Keratinocyte (primary cell): ENCODE measurements around the gene PXDN. TPM values are rescaled to one million over a fixed set of nuclear protein-coding genes. Genes with fewer than 3 reads are reported as not detected.

ENCODE experiments used
- DNase-seq: peaks from one replicate; pipeline ENCODE4 v3.0.0-alpha.2; 2011; ENCODE audit warnings: low read depth, missing footprints, low spot score
- FAIRE-seq: peaks from 2 replicates; lab custom pipeline; 2011; peaks lifted over from hg19 to GRCh38; lab: Jason Lieb, UNC
- H2AFZ ChIP-seq: 2 replicates; pipeline ENCODE4 v1.6.0; 2012; ENCODE audit warnings: low read length, control low read depth, inconsistent platforms; ENCODE audit not compliant: control insufficient read depth
- H3K27ac ChIP-seq: 2 replicates; pipeline ENCODE4 v1.5.1; 2011; ENCODE audit warnings: low read length; ENCODE audit not compliant: control insufficient read depth, insufficient read depth
- H3K27me3 ChIP-seq: 3 replicates; pipeline ENCODE4 v1.6.0; 2011; ENCODE audit warnings: low read length; ENCODE audit not compliant: control insufficient read depth, insufficient read depth; ENCODE audit errors: extremely low read depth
- H3K36me3 ChIP-seq, 2 experiments: 2 replicates in 1 of 2; 3 replicates in 1 of 2; pipeline ENCODE4 v1.5.1; 2011; ENCODE audit warnings: low read length in 2 of 2, mild to moderate bottlenecking in 1 of 2; ENCODE audit not compliant: control insufficient read depth in 2 of 2, insufficient read depth in 2 of 2; ENCODE audit errors: extremely low read depth in 1 of 2
- H3K4me1 ChIP-seq: 3 replicates; pipeline ENCODE4 v1.5.1; 2011; ENCODE audit warnings: low read length; ENCODE audit not compliant: control insufficient read depth, insufficient read depth; ENCODE audit errors: extremely low read depth
- H3K4me2 ChIP-seq: 3 replicates; pipeline ENCODE4 v1.6.0; 2011; ENCODE audit warnings: low read depth, low read length; ENCODE audit not compliant: control insufficient read depth, insufficient read depth; ENCODE audit errors: extremely low read depth
- H3K4me3 ChIP-seq, 3 experiments: fragments of 200-600 bp in 1 of 3; sonication (generic) in 1 of 3; 2 replicates in 2 of 3; 3 replicates in 1 of 3; pipeline ENCODE4 v1.5.1; 2011 to 2016; ENCODE audit warnings: low read length in 3 of 3, mild to moderate bottlenecking in 3 of 3, control low read depth in 2 of 3, inconsistent platforms in 1 of 3, low read depth in 1 of 3, mixed read lengths in 1 of 3, mixed run types in 1 of 3, moderate library complexity in 1 of 3; ENCODE audit not compliant: control insufficient read depth in 2 of 3, insufficient read depth in 2 of 3; ENCODE audit errors: extremely low read depth in 1 of 3
- H3K79me2 ChIP-seq: 2 replicates; pipeline ENCODE4 v1.6.0; 2012; ENCODE audit warnings: low read length; ENCODE audit not compliant: control insufficient read depth, insufficient read depth
- H3K9ac ChIP-seq: 3 replicates; pipeline ENCODE4 v1.6.0; 2011; ENCODE audit warnings: low read length; ENCODE audit not compliant: control insufficient read depth, insufficient read depth; ENCODE audit errors: extremely low read depth
- H3K9me1 ChIP-seq: 3 replicates; pipeline ENCODE4 v1.6.0; 2011; ENCODE audit warnings: low read length; ENCODE audit not compliant: control insufficient read depth, insufficient read depth; ENCODE audit errors: extremely low read depth
- H3K9me3 ChIP-seq: 2 replicates; pipeline ENCODE4 v1.5.1; 2012; ENCODE audit warnings: low read depth, low read length; ENCODE audit not compliant: control insufficient read depth
- H4K20me1 ChIP-seq: 3 replicates; pipeline ENCODE4 v1.6.0; 2011; ENCODE audit warnings: low read length; ENCODE audit not compliant: control insufficient read depth, insufficient read depth; ENCODE audit errors: extremely low read depth
- EZH2 ChIP-seq: IDR thresholded peaks from one replicate; pipeline ENCODE4 v1.6.1; 2012; ENCODE audit warnings: inconsistent platforms, mild to moderate bottlenecking, low read length, moderate library complexity
- dilution Hi-C: fragments of 300-500 bp; cut with MboI; formaldehyde crosslinking; loops from one replicate; pipeline ENCODE4 v1.7.0; 2020; ENCODE audit warnings: low sequenced_read_pairs; ENCODE audit not compliant: extremely low pct_ligation_motif_present
- polyA plus RNA-seq, 5 experiments: library from polyadenylated mRNA; depleted of rRNA in 3 of 5; stranded (reverse) in 3 of 5; stranded (forward) in 1 of 5; unstranded in 1 of 5; fragments of >200 nt; gene quantifications; 1 replicate in 1 of 5; 2 replicates in 3 of 5; 3 replicates in 1 of 5; pipeline versions ENCODE4 v1.2.1 to v1.2.3, GENCODE V29; 2011 to 2012; ENCODE audit warnings: missing spikeins in 2 of 5, low read depth in 1 of 5, low replicate concordance in 1 of 5
- TF ChIP-seq, protein P1 (sequence below), 3 experiments: IDR thresholded peaks in 1 of 3; conservative IDR thresholded peaks in 1 of 3; optimal IDR thresholded peaks in 1 of 3; 2 replicates in 2 of 3; 3 replicates in 1 of 3; pipeline versions ENCODE3 to v1.5.1; 2011; ENCODE audit warnings: low read length in 3 of 3, mild to moderate bottlenecking in 3 of 3, moderate library complexity in 2 of 3, control low read depth in 1 of 3, inconsistent platforms in 1 of 3; ENCODE audit not compliant: insufficient read depth in 2 of 3; ENCODE audit errors: extremely low read depth in 1 of 3

Gene PXDN
- polyA plus RNA-seq, 1 donor (not counting 4 experiments of a cell fraction or from before 2014, with no cell fraction given) = 36.7 TPM

DNA sequence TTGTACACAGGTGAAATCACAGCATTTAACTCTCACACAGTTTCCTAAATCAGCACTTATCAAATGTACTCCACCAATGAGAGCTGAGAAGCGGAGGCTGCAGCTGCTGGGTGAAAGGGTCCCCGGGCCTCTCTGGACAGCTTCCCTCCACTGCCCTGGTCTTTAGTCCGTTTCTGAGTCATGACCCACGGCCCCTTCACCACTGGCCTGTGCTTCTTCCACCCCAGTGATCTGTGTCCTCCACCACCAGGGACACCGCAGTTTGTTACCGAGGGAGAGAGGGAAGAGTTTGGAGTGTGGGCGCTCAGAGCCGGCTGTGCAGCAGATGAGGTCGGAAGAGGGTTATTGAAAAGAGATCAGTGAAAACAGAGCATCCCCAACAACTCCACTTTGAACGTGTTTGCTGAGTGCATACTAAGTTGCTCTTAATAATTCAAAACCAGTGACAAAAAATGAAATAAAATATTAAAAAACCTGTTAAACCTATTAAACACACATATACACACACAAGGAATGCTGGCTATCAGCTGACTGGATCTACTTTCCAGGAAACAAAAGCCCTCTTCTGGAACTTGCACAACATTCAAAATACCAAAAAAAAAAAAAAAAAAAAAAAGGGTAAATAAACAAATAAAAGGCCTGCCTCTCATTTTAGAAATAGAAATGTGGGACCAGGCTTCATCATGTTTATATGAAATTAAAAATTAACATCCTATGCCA, 54.1 kb downstream of the PXDN start:
- peaks cover 9% of the 10 kb centered on the region for H3K4me1 ChIP-seq
- no peak overlapping the region for H3K27ac ChIP-seq
- no peaks in the 10 kb centered on the region for H4K20me1 ChIP-seq
- TF ChIP-seq, protein P1, sequence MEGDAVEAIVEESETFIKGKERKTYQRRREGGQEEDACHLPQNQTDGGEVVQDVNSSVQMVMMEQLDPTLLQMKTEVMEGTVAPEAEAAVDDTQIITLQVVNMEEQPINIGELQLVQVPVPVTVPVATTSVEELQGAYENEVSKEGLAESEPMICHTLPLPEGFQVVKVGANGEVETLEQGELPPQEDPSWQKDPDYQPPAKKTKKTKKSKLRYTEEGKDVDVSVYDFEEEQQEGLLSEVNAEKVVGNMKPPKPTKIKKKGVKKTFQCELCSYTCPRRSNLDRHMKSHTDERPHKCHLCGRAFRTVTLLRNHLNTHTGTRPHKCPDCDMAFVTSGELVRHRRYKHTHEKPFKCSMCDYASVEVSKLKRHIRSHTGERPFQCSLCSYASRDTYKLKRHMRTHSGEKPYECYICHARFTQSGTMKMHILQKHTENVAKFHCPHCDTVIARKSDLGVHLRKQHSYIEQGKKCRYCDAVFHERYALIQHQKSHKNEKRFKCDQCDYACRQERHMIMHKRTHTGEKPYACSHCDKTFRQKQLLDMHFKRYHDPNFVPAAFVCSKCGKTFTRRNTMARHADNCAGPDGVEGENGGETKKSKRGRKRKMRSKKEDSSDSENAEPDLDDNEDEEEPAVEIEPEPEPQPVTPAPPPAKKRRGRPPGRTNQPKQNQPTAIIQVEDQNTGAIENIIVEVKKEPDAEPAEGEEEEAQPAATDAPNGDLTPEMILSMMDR (optimal IDR thresholded peaks at IDR 0.05 in 1 of 3, IDR thresholded peaks at IDR 0.05 in 1 of 3, conservative IDR thresholded peaks at IDR 0.05 in 1 of 3; ENCODE audit: extremely low read depth in 1 of 3, insufficient read depth in 2 of 3, low read length in 3 of 3) = no peak
- TF ChIP-seq EZH2 = no peak
- dilution Hi-C loops = no loop called here
- H3K4me2 ChIP-seq = no peak overlapping the region
- peaks cover 16% of the 10 kb centered on the region for H3K79me2 ChIP-seq
- no peak overlapping the region for H2AFZ ChIP-seq
- FAIRE-seq = no peak
- H3K4me3 ChIP-seq = no peak overlapping the region
- no peak for DNase-seq
- peaks cover 8 to 10% of the 10 kb centered on the region in 2 experiments for H3K36me3 ChIP-seq
- no peaks in the 10 kb centered on the region for H3K9me3 ChIP-seq
- no peaks in the 10 kb centered on the region for H3K27me3 ChIP-seq
- H3K9me1 ChIP-seq = no peaks in the 10 kb centered on the region
- H3K9ac ChIP-seq = no peak overlapping the region

DNA sequence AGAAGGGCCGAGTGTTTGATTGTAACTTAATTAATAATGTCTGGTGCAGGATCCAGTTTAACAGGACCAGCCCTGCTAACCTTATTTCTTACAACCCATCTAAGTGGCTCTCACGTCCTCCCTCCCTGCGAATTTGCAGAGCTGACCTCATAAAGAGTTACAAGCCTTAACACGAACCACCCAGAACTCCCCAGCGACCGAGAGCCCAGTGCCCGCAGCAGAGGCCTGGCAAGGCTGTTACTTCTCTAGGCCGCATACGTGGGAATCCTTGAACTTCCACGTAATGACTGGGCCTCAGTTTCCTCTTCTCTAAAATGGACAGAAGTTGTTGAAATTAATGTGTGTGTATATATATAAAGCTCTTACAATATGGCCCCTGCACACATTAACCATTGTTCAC, 55.5 kb downstream of the PXDN start:
- H3K4me2 ChIP-seq = no peak overlapping the region
- no peaks in the 10 kb centered on the region for H3K9me3 ChIP-seq
- no peak overlapping the region for H3K27ac ChIP-seq
- H3K9ac ChIP-seq = no peak overlapping the region
- dilution Hi-C loops = no loop called here
- H3K36me3 ChIP-seq = peaks cover 8 to 11% of the 10 kb centered on the region in 2 experiments
- no peaks in the 10 kb centered on the region for H3K27me3 ChIP-seq
- H3K79me2 ChIP-seq = peaks cover 4% of the 10 kb centered on the region
- no peaks in the 10 kb centered on the region for H4K20me1 ChIP-seq
- peaks cover 9% of the 10 kb centered on the region for H3K4me1 ChIP-seq
- DNase-seq (no peak), FAIRE-seq (no peak)
- H3K4me3 ChIP-seq = no peak overlapping the region
- TF ChIP-seq, protein P1 (optimal IDR thresholded peaks at IDR 0.05 in 1 of 3, IDR thresholded peaks at IDR 0.05 in 1 of 3, conservative IDR thresholded peaks at IDR 0.05 in 1 of 3; ENCODE audit: extremely low read depth in 1 of 3, insufficient read depth in 2 of 3, low read length in 3 of 3) = no peak
- H2AFZ ChIP-seq = no peak overlapping the region
- H3K9me1 ChIP-seq = no peaks in the 10 kb centered on the region
